NCI-H226 (cell line): Measurements from ENCODE around the gene FAM120A.

ENCODE experiments used
- DNase-seq: peaks from one replicate; pipeline ENCODE4 v3.0.0-alpha.2; 2015

Gene FAM120A

GRCh38 chr9:93597871-93598646, 146.6 kb downstream of the FAM120A start:
- DNase-seq, result no peak

GRCh38 chr9:93598647-93599241, 147.3 kb downstream of the FAM120A start:
- no peak for DNase-seq

DNA sequence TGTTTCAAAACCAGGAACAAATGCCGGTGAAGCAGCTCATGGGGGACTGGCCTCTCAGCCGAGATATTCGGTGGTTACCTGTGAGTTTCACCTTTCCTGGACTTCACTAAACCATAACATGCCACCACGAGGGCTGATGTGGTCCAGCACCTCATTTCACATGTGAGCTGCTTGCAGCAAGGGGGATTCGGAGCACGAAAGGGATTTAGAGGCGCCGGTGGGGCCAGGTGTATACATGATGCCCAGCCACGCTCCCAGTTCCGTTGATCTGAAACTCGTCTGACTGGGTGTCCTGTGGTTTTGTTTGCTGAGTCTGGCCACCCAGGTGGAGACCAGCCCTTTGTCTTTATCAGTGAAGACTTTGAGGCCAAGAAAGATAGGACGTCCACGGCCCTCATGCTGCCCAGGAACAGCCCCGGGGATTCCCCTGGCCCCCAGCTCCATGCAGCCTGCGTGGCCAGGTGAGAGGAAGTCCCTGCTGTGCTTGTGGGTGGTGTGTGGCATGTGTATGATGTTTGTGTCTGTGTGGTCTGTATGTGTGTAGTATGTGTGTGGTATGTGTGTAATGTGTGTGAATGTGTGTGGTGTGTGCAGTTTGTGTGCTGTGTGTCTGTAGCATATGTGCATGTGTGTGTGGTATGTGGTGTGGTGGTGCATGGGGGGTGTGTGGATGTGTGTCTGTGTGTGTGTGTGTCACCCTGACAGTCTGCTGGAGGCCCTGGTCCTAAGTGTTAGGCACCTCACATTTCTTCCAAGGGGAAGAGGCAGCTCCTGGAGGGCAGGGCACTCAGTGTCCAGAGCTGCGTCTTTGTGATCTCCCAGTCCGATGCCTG, 148.3 kb downstream of the FAM120A start:
- DNase-seq, result no peak

DNA sequence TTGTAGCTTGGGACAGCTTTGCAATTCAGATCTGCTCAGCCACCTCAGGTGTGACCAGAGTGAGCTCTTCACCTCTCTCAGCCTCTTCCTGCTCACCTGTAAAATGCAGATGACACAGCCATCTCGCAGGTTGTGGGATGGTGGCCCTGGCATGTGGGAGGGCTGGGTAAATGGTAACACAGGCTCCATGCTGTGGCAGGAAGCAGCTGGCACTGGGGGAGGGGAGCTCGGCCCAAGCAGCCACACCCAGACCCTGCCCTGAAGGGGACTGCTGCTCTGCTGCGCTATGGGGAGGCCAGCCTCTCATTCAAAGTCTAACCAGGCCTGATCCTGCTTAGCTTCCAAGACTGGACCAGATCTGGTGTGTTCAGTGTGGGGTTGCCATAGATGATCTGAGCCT, 149.0 kb downstream of the FAM120A start:
- DNase-seq, result no peak

DNA sequence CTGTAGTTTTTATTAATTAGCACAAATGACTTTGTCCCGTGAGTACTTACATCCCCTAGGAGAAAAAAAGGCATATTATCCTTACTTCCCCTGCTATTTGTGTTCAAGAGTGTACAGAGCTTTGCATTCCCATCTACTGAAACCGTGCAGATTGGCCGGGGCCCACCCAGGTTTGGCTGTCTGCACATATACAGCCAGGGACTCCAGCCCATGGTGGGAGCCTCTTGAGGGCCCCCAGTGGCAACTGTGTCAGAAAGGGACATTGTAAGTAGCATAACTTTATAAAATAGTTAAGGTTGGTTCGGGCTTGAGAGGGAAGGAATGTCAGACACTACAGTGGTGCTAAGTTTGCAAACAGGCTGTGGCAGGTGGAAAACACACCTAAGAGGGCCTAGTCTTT, 149.6 kb downstream of the FAM120A start:
- DNase-seq, result no peak

GRCh38 chr9:93601666-93602065, 150.2 kb downstream of the FAM120A start:
- no peak for DNase-seq

DNA sequence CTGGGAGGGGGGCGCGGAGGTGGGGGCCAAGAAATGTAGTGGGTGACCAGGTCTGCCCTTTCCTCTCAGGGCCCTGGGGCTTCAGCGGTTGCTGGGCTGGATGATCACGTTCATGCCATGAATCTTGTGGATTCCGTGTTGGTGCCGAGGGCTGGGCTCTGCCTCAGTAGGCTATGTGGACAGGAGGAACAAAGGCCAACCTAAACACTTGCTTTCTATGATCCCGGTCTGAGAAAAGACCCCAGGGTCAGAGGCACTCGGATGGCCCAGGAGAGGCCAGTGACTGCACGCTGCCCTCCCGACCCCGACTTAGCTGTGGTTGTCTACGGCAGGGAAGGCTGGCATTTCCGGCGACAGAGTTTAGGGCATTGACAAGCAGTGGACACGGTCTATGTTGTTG, 151.5 kb downstream of the FAM120A start:
- no peak for DNase-seq

DNA sequence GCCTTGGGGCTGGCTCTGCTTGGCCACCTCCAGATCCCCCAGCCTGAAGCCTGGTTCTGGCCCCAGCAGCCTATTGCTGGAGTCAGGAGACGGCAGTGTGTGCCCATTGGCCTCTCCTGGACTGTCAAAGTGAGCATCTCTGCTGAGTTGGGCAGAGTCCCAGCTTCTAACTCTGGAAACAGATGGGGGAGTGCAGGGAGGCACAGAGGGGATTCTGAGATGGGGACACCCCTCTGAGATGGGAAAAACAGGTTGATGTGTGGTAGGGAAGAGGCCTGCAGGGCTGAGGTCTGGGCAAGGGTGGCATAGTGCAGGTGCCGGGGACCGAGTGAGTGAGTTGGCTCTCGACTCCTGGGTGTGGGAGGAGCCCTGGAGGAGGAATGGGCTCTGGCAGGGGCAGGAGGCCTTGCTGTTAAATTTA, 152.4 kb downstream of the FAM120A start:
- no peak for DNase-seq

GRCh38 chr9:93606187-93606586, 154.7 kb downstream of the FAM120A start:
- DNase-seq, result no peak

DNA sequence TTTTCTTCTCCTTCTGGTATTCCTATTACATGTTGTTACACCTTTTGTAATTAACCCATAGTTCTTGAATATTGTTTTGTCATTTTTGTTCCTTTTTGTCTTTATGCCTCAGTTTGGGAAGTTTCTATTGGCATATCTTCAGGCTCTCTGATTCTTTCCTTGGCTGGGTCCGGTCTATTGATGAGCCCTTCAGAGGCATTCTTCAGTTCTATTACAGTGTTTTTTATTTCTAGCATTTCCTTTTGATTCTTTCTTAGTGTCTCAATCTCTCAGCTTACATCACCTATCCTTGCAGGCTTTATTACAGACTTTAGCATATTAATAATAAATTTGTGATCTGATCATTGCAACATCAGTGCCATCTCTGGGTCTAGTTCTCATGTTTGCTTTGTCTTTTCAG, 158.7 kb downstream of the FAM120A start:
- DNase-seq, result no peak

DNA sequence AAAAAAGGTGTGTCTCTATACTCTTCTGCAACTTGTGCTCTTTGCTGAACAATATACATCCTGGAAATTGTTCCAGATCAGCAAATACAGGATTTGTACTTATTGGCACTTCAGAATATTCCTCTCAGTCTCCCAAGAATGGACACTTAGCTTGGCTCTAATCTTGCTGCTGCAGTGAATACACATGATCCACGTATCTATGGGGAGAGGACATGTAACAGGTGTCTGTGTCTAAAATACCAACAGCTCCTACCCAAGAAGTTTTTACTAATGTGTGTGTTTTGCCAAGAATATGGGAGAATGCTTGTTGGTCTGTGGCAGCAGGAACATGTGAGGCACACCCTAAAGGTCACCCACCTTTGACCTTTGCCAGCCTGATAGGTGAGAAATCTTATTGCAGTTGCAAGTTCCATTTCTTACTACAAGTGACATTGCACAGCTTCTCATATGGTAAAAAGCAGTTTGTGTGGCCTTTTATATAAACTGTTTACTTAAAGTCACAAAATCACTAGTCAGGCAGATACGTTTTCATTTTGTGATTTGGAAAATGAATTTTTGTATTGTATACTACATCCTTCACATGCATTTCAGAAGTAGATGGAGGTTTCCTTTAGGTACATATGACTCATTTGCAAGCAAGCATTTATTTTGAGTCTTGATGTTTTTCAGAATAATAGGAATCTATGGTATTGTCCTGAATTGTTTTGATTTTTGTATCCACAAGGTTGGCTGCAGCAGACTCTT, 160.7 kb downstream of the FAM120A start:
- no peak for DNase-seq

- DNase-seq, result no peak
Observed at GRCh38 chr9:93612796-93613154, 161.3 kb downstream of the FAM120A start.

DNA sequence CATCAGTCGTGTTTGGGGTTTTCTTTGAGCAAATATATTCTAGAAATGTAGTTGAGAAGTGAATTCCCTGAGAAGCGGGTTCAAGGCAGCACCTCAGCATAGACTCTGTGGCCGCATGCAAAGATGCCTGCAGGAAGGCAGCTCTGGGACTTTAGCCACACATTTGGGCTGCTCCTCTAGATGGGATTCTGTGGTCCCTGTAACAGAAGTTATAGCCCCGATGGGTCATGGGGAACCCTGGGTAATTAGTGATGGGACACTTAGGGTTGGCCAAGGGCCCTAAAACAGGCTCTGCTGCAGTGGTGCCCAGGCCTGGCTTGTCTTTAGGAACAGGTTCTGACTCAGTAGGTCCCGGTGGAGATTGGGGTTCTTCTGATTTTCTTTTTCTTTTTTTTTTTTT, 161.7 kb downstream of the FAM120A start:
- no peak for DNase-seq

DNA sequence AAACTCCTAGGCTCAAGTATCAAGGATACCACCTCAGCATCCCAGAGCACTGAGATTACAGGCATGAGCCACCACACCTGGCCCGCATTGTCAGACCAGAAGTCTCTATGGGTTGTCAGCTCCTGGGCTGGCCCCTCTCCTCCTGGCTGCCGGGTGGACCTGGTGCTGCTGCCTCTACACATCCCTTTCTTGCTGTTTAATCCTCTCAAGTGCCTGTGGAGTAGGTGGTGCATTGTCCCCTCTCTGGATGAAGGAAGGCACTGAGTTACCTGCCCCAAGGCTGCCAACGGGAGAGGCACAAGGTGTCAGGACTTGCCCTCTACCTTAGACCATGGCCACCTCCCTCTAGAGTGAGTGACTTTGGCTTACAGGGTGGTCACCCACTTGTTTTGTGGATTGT, 162.3 kb downstream of the FAM120A start:
- no peak for DNase-seq

DNA sequence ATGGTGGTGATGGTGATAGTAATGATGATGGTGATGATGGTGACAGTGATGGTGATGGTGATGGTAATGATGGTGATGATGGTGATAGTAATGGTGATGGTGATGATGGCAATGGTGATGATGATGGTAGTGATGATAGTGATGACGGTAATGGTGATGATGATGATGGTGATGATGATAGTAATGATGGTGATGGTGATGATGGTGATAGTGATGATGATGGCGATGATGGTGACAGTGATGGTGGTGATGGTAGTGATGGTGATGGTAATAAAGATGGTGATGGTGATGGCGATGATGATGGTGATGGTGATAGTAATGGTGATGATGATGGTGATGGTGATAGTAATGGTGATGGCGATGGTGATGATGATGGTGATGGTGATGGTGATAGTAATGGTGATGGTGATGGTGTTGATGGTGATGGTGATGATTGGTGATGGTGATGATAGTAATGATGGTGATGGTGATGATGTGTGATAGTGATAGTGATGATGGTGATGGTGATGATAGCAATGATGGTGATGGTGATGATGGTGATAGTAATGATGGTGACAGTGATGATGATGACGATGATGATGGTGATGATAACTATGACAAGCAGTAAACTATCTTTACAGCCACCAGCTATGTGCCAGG, 163.5 kb downstream of the FAM120A start:
- no peak for DNase-seq
